PFSK-1 (cell line): ENCODE results near the gene APBA3.

Experiments
- FOXP2 ChIP-seq: optimal IDR thresholded peaks from 2 replicates; pipeline ENCODE3; 2011; ENCODE audit warnings: borderline replicate concordance, control low read depth, inconsistent platforms; ENCODE audit not compliant: insufficient read depth; ENCODE audit errors: extremely low read length, extremely low read depth
- POLR2AphosphoS5 ChIP-seq: IDR thresholded peaks from 2 replicates; pipeline ENCODE4 v1.6.1; 2012; ENCODE audit warnings: low read depth, mild to moderate bottlenecking, control low read depth, low read length, moderate library complexity
- REST ChIP-seq, 2 experiments: IDR thresholded peaks; 2 replicates each; pipeline versions ENCODE4 v1.6.1 to v1.8.0; 2011 to 2012; ENCODE audit warnings: low read depth in 2 of 2, low read length in 2 of 2, control low read depth in 1 of 2, inconsistent platforms in 1 of 2, mild to moderate bottlenecking in 1 of 2, moderate library complexity in 1 of 2; ENCODE audit not compliant: insufficient read depth in 1 of 2
- SIN3A ChIP-seq: IDR thresholded peaks from 2 replicates; pipeline ENCODE4 v1.6.1; 2012; ENCODE audit warnings: mild to moderate bottlenecking, low read length, moderate library complexity, borderline replicate concordance; ENCODE audit not compliant: insufficient read depth
- TAF1 ChIP-seq: IDR thresholded peaks from 2 replicates; pipeline ENCODE4 v1.6.1; 2012; ENCODE audit warnings: low read length, control low read depth, borderline replicate concordance; ENCODE audit not compliant: insufficient read depth

GRCh38 chr19:3788996-3789778 lies 27.7 kb upstream of the APBA3 start:
- no peak for TF ChIP-seq POLR2AphosphoS5
- TF ChIP-seq TAF1 = no peak
- no peak for TF ChIP-seq REST (IDR thresholded peaks at IDR 0.05; ENCODE audit: insufficient read depth in 1 of 2, low read depth in 2 of 2, low read length in 2 of 2)
- no peak for TF ChIP-seq FOXP2
- TF ChIP-seq SIN3A = no peak
